ENCODE measurements around the gene FBXW11.
A peak's percentile ranks its signal among the peaks of the same experiment; 100 is the strongest.
"Not testable (repeated sequence)": the region's sequence is repeated elsewhere in the genome, so short reads cannot be mapped to it uniquely, and the experiment has no call there.

The FBXW11 gene

DNA sequence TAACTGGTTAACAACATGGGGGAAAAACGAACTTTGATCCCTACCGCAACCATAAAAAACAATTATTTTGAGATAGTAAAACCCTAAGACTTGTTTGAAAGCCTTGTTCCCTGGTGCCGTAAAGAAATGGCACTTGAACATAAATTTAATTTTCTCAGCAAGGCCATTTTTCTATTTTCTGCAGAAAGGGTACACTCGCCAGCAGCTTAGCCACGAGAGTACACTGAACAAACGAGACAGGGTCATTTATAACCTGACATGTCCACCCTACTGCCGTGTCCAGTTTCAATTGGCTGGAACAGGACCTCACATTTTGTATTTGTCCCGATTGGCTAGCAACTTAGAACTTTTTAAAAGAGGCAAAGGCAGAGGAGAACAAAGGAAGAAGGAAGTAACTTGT lies 26.8 kb downstream of the FBXW11 start:
- CTCF ChIA-PET = no interaction called here
- TF ChIP-seq ARNT (IDR thresholded peaks at IDR 0.05) (no peak), HDGF (IDR thresholded peaks at IDR 0.05; ENCODE audit: borderline replicate concordance) (no peak), ZNF384 (IDR thresholded peaks at IDR 0.05) (no peak), ELF4 (IDR thresholded peaks at IDR 0.05) (no peak), NFRKB (IDR thresholded peaks at IDR 0.05) (no peak), SP1 (IDR thresholded peaks at IDR 0.05) (no peak), FOXA1 (IDR thresholded peaks at IDR 0.05) (no peak), LEF1 (IDR thresholded peaks at IDR 0.05; ENCODE audit: borderline replicate concordance) (no peak)
- TF ChIP-seq, protein P1, sequence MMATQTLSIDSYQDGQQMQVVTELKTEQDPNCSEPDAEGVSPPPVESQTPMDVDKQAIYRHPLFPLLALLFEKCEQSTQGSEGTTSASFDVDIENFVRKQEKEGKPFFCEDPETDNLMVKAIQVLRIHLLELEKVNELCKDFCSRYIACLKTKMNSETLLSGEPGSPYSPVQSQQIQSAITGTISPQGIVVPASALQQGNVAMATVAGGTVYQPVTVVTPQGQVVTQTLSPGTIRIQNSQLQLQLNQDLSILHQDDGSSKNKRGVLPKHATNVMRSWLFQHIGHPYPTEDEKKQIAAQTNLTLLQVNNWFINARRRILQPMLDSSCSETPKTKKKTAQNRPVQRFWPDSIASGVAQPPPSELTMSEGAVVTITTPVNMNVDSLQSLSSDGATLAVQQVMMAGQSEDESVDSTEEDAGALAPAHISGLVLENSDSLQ (IDR thresholded peaks at IDR 0.05) = no peak
- DNase-seq (ENCODE audit: extremely low spot score) = no peak

DNA sequence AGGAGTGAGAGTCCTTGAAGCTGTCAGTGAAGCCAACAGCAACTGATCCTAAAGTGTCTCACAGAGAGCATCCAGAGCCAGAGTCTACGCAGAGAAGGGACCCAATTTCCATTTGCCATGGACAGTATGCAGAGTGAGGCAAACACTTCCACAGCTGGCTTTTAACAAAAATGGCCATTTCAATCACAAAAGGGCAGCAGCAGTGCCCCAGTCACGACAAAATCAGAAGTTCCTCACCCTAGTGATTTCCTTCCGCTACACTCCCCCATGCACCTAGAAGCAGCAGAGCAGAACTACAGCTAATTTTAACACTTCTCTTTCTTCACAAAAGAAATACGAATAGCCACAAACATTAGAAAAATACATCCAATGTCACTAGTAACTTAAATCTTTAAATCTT lies 27.9 kb downstream of the FBXW11 start:
- TF ChIP-seq CTBP1 (IDR thresholded peaks at IDR 0.05; ENCODE audit: borderline replicate concordance) (no peak), ARNT (IDR thresholded peaks at IDR 0.05) (no peak), BHLHE40 (IDR thresholded peaks at IDR 0.05; ENCODE audit: borderline replicate concordance) (no peak)
- DNase-seq (ENCODE audit: extremely low spot score) = no peak
- POLR2A ChIA-PET = interaction anchor here (1.6 kb wide), 1 partner anchor 28 kb away, joined by 6 read pairs; the partner anchor contains the start of gene FBXW11
- CTCF ChIA-PET = no interaction called here

More for the DNA sequence above, 26.8 kb downstream of the FBXW11 start:
- POLR2A ChIA-PET = no interaction called here

DNA sequence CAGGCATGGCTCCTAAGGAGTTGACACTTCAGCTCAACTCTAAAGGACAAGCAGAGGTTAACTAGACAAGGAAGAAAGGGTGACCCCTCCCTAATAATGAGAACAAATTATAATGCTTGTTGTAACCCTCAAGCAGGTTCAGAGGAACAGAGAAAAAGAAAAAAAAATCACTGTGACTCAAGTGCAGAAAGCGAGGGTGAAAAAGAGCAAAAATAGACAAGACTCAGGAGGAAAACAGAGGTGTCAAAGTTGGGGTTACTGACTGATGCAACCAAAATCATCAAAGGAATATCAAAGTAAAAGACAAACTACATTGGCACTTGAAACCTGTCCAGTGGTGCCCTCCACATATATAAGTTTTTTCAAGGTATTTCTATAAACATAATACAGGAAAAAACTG lies 28.4 kb downstream of the FBXW11 start:
- ChIA-PET CTCF (no interaction called here), POLR2A (interaction anchor here (1.6 kb wide), 1 partner anchor 29 kb away, joined by 6 read pairs; the partner anchor contains the start of gene FBXW11)
- no peak for TF ChIP-seq ARNT (IDR thresholded peaks at IDR 0.05)
- TF ChIP-seq FOXM1 (IDR thresholded peaks at IDR 0.05; ENCODE audit: borderline replicate concordance) = no peak
- TF ChIP-seq FOXA1 (IDR thresholded peaks at IDR 0.05) = no peak
- no peak for TF ChIP-seq TARDBP (IDR thresholded peaks at IDR 0.05)
- no peak for TF ChIP-seq BHLHE40 (IDR thresholded peaks at IDR 0.05; ENCODE audit: borderline replicate concordance)
- no peak for TF ChIP-seq L3MBTL2 (conservative IDR thresholded peaks at IDR 0.05)
- no peak for TF ChIP-seq ZNF384 (IDR thresholded peaks at IDR 0.05)
- no peak for DNase-seq (ENCODE audit: extremely low spot score)

DNA sequence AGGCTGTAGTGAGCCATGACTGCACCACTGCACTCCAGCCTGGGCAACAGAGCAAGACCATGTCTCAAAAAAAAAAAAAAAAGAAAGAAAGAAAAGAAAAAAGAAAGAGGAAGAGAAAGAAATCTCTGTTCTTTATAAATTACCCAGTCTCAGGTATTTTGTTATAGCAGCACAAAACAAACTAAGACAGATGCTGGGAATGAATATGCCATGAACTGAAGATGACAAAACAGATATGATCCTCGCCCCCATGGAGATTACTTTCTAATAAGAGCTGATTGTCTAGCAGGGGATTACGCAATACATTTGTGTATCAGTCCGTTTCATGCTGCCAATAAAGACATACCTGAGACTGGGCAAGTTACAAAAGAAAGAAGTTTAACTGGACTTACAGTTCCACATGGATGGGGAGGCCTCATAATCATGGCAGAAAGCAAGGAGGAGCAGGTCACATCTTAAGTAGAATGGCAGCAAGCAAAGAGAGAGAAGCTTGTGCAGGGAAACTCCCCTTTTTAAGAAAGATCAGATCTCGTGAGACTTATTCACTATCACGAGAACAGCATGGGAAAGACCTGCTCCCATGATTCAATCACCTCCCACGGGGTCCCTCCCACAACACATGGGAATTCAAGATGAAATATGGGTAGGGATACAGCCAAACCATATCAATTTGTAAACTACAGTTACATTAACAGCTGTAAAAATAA lies 29.0 kb downstream of the FBXW11 start:
- POLR2A ChIA-PET = interaction anchor here (1.6 kb wide), 1 partner anchor 30 kb away, joined by 6 read pairs; the partner anchor contains the start of gene FBXW11
- DNase-seq (ENCODE audit: extremely low spot score); CTCF ChIA-PET: not testable (repeated sequence)

DNA sequence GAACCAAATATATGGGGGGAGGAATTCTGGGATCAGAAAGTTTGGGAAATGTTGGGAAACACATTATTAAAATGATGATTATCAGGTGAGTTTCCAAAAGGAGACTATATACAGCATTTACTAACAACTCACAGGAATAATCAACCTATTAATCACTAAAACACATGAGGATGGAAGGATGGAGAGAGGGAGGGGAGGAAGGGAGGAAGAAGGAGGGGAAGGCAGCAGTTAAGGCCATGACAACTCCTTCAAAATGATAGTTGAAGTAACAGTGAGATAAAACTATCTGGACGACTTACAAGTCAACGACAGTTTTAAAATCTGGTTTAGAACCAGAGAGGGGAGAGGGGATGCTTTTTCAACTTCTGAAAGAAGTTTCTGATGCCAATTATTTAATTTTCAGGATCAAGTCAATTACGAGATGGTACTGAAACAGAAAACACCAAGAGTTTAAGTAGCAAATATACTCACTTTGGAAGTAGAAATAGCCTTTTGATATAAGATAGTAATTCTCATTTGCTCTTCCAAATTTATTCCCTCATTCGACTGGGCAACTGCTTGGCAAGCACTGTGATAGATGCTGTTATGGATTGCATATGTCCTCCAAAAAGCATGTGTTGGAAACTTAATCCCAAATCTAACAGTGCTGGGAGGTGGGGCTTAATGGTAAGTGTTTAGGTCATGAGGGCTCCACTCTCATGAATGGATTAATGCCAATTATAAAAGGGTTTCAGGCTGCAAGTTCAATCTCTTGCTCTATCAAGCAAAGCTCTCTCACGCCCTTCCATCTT lies 30.4 kb downstream of the FBXW11 start:
- no peak for DNase-seq (ENCODE audit: extremely low spot score)
- POLR2A ChIA-PET = interaction anchor here (1.0 kb wide), 1 partner anchor 30 kb away, joined by 4 read pairs; the partner anchor contains the start of gene FBXW11
- TF ChIP-seq FOXA1 (IDR thresholded peaks at IDR 0.05) (no peak), FOXM1 (IDR thresholded peaks at IDR 0.05; ENCODE audit: borderline replicate concordance) (no peak), BHLHE40 (IDR thresholded peaks at IDR 0.05; ENCODE audit: borderline replicate concordance) (no peak), LEF1 (IDR thresholded peaks at IDR 0.05; ENCODE audit: borderline replicate concordance) (no peak), ZNF384 (IDR thresholded peaks at IDR 0.05) (no peak), SP1 (IDR thresholded peaks at IDR 0.05) (no peak), CTBP1 (IDR thresholded peaks at IDR 0.05; ENCODE audit: borderline replicate concordance) (no peak), TARDBP (IDR thresholded peaks at IDR 0.05) (no peak), ARNT (IDR thresholded peaks at IDR 0.05) (no peak), ELF4 (IDR thresholded peaks at IDR 0.05) (no peak), SUZ12 (IDR thresholded peaks at IDR 0.05) (no peak), HDGF (IDR thresholded peaks at IDR 0.05; ENCODE audit: borderline replicate concordance) (no peak)
- TF ChIP-seq, protein P1 (IDR thresholded peaks at IDR 0.05) = no peak
- CTCF ChIA-PET = no interaction called here

DNA sequence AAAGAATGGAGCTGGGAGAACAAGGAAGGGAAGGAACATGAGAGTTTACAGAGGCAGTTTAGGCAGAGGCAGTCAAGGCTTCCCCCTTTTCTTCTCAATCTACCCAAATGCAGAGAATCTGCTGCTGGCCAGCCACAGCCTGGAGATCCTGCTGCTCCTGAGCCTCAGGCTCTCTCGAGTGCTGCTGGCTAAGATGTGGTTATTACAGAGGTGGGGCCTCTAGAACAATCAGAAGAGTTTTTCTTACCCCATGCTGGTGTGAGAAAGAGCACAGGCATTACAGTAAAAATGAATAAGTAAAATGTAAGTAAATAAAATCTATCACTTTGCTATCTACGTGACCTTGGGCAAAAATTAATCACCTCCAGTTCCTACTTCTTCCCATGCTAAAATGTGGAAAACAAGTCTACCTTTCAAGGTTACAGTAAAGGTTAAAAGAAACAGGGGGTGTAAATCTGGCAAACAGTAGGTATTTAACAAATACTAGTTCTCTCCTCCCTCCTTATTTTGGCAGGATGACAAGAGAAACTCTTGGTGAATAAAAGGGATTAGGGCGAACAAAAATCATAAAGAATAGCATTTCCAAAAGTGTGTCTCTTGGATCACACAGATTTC lies 31.1 kb downstream of the FBXW11 start:
- POLR2A ChIA-PET = no interaction called here
- DNase-seq (ENCODE audit: extremely low spot score) = peak; percentile 39
- TF ChIP-seq FOXM1 (IDR thresholded peaks at IDR 0.05; ENCODE audit: borderline replicate concordance) (no peak), NFRKB (IDR thresholded peaks at IDR 0.05) (no peak)
- CTCF ChIA-PET = no interaction called here

DNA sequence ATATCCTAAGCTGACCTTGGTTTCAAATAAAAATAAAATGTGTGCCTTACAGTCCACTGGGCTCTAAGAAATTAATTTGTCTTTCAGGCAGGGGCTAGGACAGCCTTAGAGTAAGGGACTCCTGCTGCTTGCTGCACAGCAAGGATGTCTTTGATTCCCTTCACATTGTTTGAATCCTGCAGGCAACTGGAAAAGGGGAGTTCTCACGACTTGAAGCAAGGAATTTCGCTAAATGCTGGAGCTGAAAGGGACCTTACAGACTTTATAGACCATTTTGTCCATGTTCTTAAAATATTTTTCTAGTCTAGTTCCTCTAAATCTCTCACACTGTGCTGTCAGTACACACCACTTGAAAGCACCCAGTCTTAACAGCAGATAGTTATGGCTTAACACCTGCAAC lies 35.6 kb downstream of the FBXW11 start:
- no peak for TF ChIP-seq CTBP1 (IDR thresholded peaks at IDR 0.05; ENCODE audit: borderline replicate concordance)
- TF ChIP-seq SUZ12 (IDR thresholded peaks at IDR 0.05) = no peak
- no peak for TF ChIP-seq L3MBTL2 (conservative IDR thresholded peaks at IDR 0.05)
- no peak for TF ChIP-seq NFRKB (IDR thresholded peaks at IDR 0.05)
- TF ChIP-seq TARDBP (IDR thresholded peaks at IDR 0.05) = no peak
- TF ChIP-seq FOXK2 (IDR thresholded peaks at IDR 0.05) = no peak
- ChIA-PET CTCF (no interaction called here), POLR2A (no interaction called here)
- DNase-seq (ENCODE audit: extremely low spot score) = no peak
